ENCODE measurements around the gene MKS1.

Gene MKS1

DNA sequence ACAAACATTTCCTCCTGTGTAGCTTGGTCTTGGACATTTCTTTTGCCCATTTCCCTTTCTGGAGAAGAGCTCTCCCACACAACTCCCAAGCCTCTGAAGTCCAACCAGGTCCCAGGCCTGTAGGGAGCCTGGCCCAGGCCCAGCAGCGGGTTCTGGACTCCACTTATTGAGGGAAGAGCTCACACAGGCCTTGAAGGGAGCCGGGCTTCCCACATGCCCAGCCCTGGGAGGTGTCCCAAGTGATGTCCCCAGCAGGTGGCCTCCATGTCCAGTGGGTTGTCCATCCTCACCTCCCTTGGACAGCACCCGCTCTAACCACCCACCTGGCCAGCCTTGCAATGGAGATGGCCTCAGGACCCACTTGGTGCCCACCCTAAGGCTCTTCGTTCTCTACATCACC is 32.5 kb downstream of the MKS1 start:
- Histone ChIP-seq H3K27me3 (ENCODE audit: insufficient read depth, low read length) (peaks cover 25% of the 10 kb centered on the region), H3K9me3 (ENCODE audit: low read length) (peaks cover 2% of the 10 kb centered on the region), H3K4me1 (ENCODE audit: insufficient read depth, low read length) (no peaks in the 10 kb centered on the region), H3K36me3 (ENCODE audit: insufficient read depth, low read length) (no peaks in the 10 kb centered on the region), H2AFZ (ENCODE audit: low read depth, low read length) (no peak overlapping the region), H3K4me3 (ENCODE audit: low read length) (no peak overlapping the region)

DNA sequence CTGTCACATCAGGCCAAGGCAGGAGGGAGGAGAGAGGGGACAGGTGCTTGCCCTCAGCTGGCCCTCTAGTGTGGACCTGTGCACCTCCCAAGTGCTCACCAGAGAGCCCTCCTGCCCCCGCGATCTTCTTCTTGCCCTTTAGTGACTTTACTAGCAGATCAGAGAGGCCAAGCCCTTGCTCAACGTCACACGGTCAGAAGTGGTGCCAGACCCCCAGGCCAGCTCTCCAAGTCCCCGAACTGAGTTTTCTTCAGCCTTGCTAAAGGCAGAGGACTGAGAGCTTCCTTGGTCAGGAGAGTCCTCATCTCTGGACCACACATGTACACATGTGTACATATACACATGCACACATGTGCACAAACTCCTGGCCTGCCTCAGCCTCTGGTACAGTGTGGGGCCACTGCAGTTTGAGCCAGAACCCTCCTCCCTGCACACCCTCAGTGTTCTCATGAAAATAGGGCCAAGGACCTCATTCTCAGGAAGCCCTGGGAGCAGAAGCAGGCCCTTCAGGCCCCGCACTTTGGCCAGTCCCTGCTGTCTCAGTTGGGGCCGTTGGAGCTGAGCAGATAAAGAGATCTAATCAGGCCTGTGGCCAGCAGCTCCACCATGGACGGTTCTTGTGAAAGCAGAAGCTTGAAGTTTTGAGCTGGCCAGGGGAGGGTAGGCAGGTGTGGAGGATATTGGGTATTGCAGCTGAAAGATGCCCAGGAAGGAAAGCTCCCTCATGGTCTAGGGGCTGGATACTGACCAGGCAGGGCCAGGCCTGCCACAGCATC is 33.9 kb downstream of the MKS1 start:
- H3K27me3 ChIP-seq (ENCODE audit: insufficient read depth, low read length): peaks cover 24% of the 10 kb centered on the region
- no peaks in the 10 kb centered on the region for H3K36me3 ChIP-seq (ENCODE audit: insufficient read depth, low read length)
- no peak overlapping the region for H2AFZ ChIP-seq (ENCODE audit: low read depth, low read length)

DNA sequence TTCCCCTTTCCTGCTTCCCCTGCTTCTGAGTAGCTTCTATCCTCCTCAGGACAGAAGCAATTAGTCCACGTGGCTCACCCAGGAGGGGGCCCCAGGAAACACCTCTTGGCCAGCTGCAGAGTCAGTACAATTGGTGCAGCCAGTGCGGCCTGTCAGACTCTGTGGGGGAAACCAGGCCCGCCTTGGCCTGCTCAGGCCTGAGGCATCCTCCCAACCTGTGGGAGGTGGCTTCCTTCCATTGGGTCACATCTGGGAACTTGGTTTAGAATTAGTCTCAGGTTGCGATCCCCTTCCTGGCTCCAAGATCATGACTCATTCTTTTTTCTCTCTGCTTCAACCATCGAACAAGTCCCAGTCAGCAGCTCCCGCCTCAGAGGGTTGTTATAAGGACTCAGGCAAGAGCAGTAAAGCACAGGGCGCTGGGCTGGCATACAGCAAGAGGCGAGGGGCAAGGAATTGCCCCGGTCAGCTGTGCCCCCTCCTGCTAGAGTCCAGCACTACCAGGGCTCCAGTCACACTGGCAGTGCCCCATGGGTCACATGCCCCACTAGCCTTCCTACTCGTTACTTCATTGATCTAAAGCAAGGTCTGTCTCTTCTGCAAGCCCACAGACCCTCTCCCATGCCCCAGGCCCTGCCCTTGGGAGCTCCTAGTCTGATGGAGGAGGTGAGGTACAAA is 34.6 kb downstream of the MKS1 start:
- Histone ChIP-seq H3K4me1 (ENCODE audit: insufficient read depth, low read length) (no peaks in the 10 kb centered on the region), H3K36me3 (ENCODE audit: insufficient read depth, low read length) (no peaks in the 10 kb centered on the region), H2AFZ (ENCODE audit: low read depth, low read length) (no peak overlapping the region), H3K4me3 (ENCODE audit: low read length) (no peak overlapping the region), H3K9me3 (ENCODE audit: low read length) (peaks cover 2% of the 10 kb centered on the region), H3K27me3 (ENCODE audit: insufficient read depth, low read length) (peaks cover 24% of the 10 kb centered on the region)

More for the DNA sequence above, 33.9 kb downstream of the MKS1 start:
- H3K4me3 ChIP-seq (ENCODE audit: low read length): no peak overlapping the region
- no peaks in the 10 kb centered on the region for H3K4me1 ChIP-seq (ENCODE audit: insufficient read depth, low read length)
- H3K9me3 ChIP-seq (ENCODE audit: low read length): peaks cover 2% of the 10 kb centered on the region

DNA sequence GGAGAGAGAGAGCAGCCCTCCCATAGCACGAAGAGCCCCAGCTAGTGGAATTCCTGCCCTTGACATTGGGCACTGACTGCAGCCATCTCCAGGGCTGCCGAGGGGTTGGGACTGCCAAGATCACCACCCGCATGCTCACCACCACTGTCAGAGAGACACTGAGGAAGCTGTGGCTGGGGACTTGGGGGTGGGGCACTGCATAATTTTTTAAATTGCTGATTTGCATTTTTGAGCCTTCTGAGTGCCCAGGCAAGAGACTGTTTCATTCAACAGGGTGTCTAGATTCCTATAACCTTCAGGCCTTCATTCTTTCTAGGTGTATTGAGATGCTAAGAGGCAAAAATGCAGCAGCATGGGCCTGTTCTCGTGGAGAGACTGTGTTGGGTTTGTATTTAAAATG is 35.5 kb downstream of the MKS1 start:
- Histone ChIP-seq H3K4me3 (ENCODE audit: low read length) (no peak overlapping the region), H2AFZ (ENCODE audit: low read depth, low read length) (no peak overlapping the region), H3K9me3 (ENCODE audit: low read length) (peaks cover 2% of the 10 kb centered on the region), H3K36me3 (ENCODE audit: insufficient read depth, low read length) (no peaks in the 10 kb centered on the region), H3K27me3 (ENCODE audit: insufficient read depth, low read length) (peaks cover 24% of the 10 kb centered on the region), H3K4me1 (ENCODE audit: insufficient read depth, low read length) (no peaks in the 10 kb centered on the region)

DNA sequence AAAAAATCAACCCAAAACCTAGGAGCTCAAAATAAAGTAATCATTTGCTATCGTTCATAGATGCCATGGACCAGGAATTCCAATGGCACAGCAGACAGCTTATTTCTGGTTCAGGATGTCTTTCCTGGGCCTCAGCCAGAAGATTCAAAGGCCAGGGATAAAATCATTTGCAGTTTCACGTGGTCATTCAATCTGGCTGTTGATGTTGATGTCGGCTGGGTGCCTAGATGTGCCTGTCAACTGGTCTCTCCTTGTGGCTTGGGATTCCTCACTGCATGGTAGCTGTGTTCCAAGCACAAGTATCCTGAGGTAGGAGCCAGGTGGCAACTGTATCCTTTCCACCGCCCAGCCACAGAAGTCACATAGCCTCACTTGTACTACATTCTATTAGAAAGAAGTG is 37.3 kb downstream of the MKS1 start:
- no peaks in the 10 kb centered on the region for H3K36me3 ChIP-seq (ENCODE audit: insufficient read depth, low read length)
- H2AFZ ChIP-seq (ENCODE audit: low read depth, low read length): no peak overlapping the region
- peaks cover 17% of the 10 kb centered on the region for H3K27me3 ChIP-seq (ENCODE audit: insufficient read depth, low read length)
- no peak overlapping the region for H3K4me3 ChIP-seq (ENCODE audit: low read length)
- H3K4me1 ChIP-seq (ENCODE audit: insufficient read depth, low read length): no peaks in the 10 kb centered on the region
- peaks cover 2% of the 10 kb centered on the region for H3K9me3 ChIP-seq (ENCODE audit: low read length)

DNA sequence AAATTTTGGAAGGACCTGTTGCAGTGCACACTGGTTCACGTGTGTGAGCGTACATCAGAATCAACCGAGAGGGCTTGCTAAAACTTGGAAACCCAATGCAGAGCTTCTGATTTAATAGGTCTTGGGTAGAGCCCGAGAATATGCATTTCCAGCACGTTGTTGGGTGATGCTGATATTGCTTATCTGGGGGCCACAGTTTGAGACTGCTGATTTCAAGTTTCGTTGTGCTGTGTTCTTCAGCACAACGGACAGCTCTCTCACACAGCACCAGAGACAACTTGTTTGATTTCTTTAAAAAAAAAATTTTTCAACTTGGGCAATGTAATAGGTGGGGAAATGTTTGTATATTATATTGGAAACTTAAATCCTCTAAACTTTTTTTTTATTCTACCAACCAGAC is 42.9 kb downstream of the MKS1 start:
- Histone ChIP-seq H3K27me3 (ENCODE audit: insufficient read depth, low read length) (peaks cover 11% of the 10 kb centered on the region), H3K9me3 (ENCODE audit: low read length) (no peaks in the 10 kb centered on the region), H3K4me1 (ENCODE audit: insufficient read depth, low read length) (no peaks in the 10 kb centered on the region), H3K4me3 (ENCODE audit: low read length) (no peak overlapping the region), H3K36me3 (ENCODE audit: insufficient read depth, low read length) (no peaks in the 10 kb centered on the region), H2AFZ (ENCODE audit: low read depth, low read length) (no peak overlapping the region)

DNA sequence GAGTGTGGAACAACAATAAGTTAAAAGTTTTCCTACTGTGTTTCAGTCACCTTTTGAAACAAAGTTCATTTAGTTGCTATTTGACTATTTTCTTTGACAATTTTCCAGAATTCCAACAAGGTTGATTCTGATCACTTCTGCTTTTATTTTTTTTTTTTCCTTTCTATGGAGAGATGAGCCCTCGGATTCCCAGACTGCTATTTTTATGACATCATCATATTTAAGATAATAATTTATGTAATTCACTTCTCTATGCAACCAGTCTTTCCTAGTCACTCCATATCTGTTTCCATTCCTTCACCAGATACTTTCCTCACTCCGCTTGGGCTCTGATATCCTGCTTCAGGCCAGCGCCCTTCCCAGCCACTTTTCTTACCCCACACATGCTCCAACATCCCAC is 44.2 kb downstream of the MKS1 start:
- H3K4me3 ChIP-seq (ENCODE audit: low read length): no peak overlapping the region
- peaks cover 18% of the 10 kb centered on the region for H3K27me3 ChIP-seq (ENCODE audit: insufficient read depth, low read length)
- H3K36me3 ChIP-seq (ENCODE audit: insufficient read depth, low read length): no peaks in the 10 kb centered on the region
- H3K9me3 ChIP-seq (ENCODE audit: low read length): peaks cover 2% of the 10 kb centered on the region
- H2AFZ ChIP-seq (ENCODE audit: low read depth, low read length): no peak overlapping the region
- H3K4me1 ChIP-seq (ENCODE audit: insufficient read depth, low read length): no peaks in the 10 kb centered on the region

DNA sequence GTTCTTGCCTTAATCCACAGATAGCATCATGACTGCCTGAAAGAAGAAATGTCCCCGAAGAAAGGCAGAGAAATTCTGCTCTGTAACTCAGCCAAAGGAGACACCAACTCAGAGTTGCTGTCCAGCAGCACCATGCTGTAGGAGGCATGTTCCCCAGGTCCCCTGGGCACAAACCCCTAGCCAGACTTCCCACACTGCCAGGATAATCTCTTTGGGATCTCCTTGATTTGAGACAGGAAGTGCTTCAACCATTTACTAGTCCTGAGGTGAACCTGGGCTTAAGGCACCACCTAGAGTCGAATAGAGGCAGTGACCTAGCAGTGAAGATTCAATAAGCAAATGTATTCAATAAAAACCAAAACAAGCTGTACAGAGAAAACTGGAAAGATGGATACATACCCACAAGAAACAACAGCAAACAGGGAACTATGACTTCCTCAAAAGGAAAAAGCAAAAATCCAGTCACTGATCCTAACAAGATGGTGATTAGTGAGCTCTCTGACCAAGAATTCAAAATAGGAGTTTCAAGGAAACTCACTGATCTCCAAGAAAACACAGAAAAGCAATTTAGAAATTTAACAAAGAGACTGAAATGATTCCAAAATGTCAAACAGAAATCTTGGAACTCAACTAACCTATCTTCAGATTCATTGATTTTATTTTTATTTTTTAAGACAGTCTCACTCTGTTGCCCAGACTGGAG is 46.5 kb downstream of the MKS1 start:
- H3K27me3 ChIP-seq (ENCODE audit: insufficient read depth, low read length): peaks cover 18% of the 10 kb centered on the region
- no peak overlapping the region for H3K4me3 ChIP-seq (ENCODE audit: low read length)
- H3K9me3 ChIP-seq (ENCODE audit: low read length): peaks cover 2% of the 10 kb centered on the region
- H3K4me1 ChIP-seq (ENCODE audit: insufficient read depth, low read length): no peaks in the 10 kb centered on the region
- H3K36me3 ChIP-seq (ENCODE audit: insufficient read depth, low read length): no peaks in the 10 kb centered on the region
- no peak overlapping the region for H2AFZ ChIP-seq (ENCODE audit: low read depth, low read length)

DNA sequence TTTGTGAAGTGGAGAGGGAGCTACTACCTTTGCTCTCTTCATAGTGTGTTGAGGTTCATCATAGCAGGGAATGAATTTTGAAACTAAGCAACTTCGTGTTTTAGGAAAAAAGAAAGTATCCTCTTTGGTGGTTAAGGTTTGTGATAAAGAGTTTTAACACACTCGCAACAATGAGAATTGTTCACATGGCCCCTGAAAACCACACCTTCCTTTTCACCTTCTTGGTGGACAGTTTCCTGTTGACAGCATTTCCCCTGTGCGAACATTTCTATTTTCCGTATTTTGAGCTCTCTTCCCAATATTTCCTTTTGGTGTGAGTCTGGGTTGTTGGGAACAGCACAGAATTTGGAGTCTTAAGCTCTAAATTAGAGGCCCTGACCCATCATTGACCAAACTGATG is 48.4 kb downstream of the MKS1 start:
- peaks cover 2% of the 10 kb centered on the region for H3K9me3 ChIP-seq (ENCODE audit: low read length)
- H3K4me1 ChIP-seq (ENCODE audit: insufficient read depth, low read length): no peaks in the 10 kb centered on the region
- H2AFZ ChIP-seq (ENCODE audit: low read depth, low read length): no peak overlapping the region
- no peak overlapping the region for H3K4me3 ChIP-seq (ENCODE audit: low read length)
- peaks cover 13% of the 10 kb centered on the region for H3K27me3 ChIP-seq (ENCODE audit: insufficient read depth, low read length)
- no peaks in the 10 kb centered on the region for H3K36me3 ChIP-seq (ENCODE audit: insufficient read depth, low read length)

DNA sequence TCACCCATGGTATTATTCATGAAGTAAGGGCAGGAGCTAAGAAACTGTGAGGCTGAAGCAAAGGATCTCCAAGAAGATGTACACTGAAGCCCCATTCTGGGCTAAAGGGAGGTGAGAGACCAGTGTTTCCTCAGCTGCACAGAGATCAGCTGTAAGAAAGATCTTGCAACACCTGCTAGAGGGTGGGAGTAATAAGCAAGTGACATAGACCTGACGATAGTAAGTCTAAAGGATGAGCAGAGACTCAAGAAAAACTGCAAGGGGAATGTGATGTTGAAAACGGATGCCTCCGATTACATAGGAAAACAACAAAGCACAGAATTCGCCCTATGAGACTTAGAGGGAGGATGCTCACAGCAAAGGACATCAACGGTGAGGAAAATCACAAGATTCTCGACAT is 52.4 kb downstream of the MKS1 start, which contains the start of gene OR4D2:
OR4D2 (plus strand) TSS at position 301 of the 400 bp plus-strand sequence. CDS start 2,674 bp downstream, outside the sequence.
- Histone ChIP-seq H3K36me3 (ENCODE audit: insufficient read depth, low read length) (no peaks in the 10 kb centered on the region), H3K4me1 (ENCODE audit: insufficient read depth, low read length) (no peaks in the 10 kb centered on the region), H3K4me3 (ENCODE audit: low read length) (no peak within 1 kb of the TSS), H3K9me3 (ENCODE audit: low read length) (peaks cover 5% of the 10 kb centered on the region), H2AFZ (ENCODE audit: low read depth, low read length) (no peak within 1 kb of the TSS), H3K27me3 (ENCODE audit: insufficient read depth, low read length) (peaks cover 18% of the 10 kb centered on the region)

DNA sequence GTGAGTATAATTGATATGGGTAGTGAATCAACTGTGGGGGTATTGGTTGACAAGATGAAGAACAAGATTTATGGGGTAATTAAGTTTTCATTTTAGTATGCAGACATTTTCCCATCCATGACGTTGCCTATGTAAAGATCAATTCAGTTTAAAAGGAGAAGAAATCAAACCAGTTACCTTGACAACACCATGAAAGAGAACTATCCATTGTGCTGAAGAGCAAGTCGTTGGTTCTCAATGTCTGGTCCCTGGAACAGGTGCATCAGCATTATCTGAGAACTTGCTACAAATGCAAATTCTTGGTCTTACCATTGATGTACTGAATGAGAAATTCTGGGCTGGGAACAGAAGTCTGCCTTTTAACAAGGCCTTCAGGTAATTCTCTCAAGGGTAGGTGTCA is 53.1 kb downstream of the MKS1 start:
- Histone ChIP-seq H3K9me3 (ENCODE audit: low read length) (peaks cover 5% of the 10 kb centered on the region), H3K4me3 (ENCODE audit: low read length) (no peak overlapping the region), H3K4me1 (ENCODE audit: insufficient read depth, low read length) (no peaks in the 10 kb centered on the region), H3K27me3 (ENCODE audit: insufficient read depth, low read length) (peaks cover 22% of the 10 kb centered on the region), H3K36me3 (ENCODE audit: insufficient read depth, low read length) (no peaks in the 10 kb centered on the region), H2AFZ (ENCODE audit: low read depth, low read length) (no peak overlapping the region)

DNA sequence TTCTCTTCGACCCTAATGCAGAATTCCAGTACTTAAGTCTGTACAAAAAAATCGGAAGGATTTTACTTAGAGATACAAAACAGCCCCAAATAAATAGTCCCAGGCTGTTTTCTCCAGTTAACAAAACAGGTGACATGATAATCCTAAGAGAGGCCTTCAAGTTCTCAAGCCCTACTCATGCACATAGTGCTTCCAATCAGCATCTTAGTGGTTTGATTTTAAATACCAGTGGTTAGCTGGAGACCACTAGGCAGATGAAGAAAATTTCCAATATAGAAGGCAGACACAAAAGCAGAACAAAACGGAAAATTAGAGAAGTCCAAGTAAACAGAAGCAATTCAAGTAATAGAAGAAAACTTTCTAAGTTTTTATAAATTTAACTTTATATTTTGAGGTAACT is 57.5 kb downstream of the MKS1 start:
- peaks cover 4% of the 10 kb centered on the region for H3K4me1 ChIP-seq (ENCODE audit: insufficient read depth, low read length)
- H3K4me3 ChIP-seq (ENCODE audit: low read length): no peak overlapping the region
- H3K36me3 ChIP-seq (ENCODE audit: insufficient read depth, low read length): no peaks in the 10 kb centered on the region
- H2AFZ ChIP-seq (ENCODE audit: low read depth, low read length): no peak overlapping the region
- H3K9me3 ChIP-seq (ENCODE audit: low read length): peaks cover 2% of the 10 kb centered on the region
- peaks cover 34% of the 10 kb centered on the region for H3K27me3 ChIP-seq (ENCODE audit: insufficient read depth, low read length)

DNA sequence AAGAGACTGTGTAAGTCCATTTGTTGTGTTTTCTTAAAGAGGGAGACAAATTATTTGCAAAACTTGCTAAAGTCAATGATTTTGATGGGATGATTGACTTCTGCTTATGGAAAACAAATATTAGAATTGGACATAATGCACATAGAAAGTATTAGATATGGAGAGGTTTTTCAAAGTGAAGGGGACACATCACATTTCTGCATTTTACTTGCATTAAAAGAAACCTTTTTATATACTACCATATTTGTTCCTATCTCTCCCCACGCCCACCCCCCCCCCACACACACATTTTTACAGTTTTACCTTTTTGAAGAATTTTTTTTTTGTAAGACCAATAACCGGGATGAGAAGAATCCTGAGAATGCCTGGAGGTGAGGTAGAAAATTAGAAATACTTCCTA is 60.9 kb downstream of the MKS1 start:
- H3K27me3 ChIP-seq (ENCODE audit: insufficient read depth, low read length): peaks cover 46% of the 10 kb centered on the region
- no peaks in the 10 kb centered on the region for H3K36me3 ChIP-seq (ENCODE audit: insufficient read depth, low read length)
- no peak overlapping the region for H2AFZ ChIP-seq (ENCODE audit: low read depth, low read length)
- H3K9me3 ChIP-seq (ENCODE audit: low read length): peaks cover 2% of the 10 kb centered on the region
- peaks cover 5% of the 10 kb centered on the region for H3K4me1 ChIP-seq (ENCODE audit: insufficient read depth, low read length)
- no peak overlapping the region for H3K4me3 ChIP-seq (ENCODE audit: low read length)
